Measurements from ENCODE around the gene HOXC11.

- no peak for TF ChIP-seq CTCF (IDR thresholded peaks at IDR 0.05)
- no peak for TF ChIP-seq POLR2A (IDR thresholded peaks at IDR 0.05)
Measured at GRCh38 chr12:54016478-54016964, 43.6 kb downstream of the HOXC11 start.
